DND-41 (cell line): ENCODE data around the gene MMP7.

ENCODE experiments used
- CTCF ChIP-seq: IDR thresholded peaks from 2 replicates; pipeline ENCODE4 v1.5.1; 2012; ENCODE audit warnings: borderline replicate concordance, low read length, moderate library complexity, mild to moderate bottlenecking; ENCODE audit not compliant: poor library complexity, severe bottlenecking; ENCODE audit errors: extremely low read depth
- EZH2 ChIP-seq: IDR thresholded peaks from 3 replicates; pipeline ENCODE4 v1.6.1; 2012; ENCODE audit warnings: borderline replicate concordance, low read depth, mild to moderate bottlenecking, moderate library complexity, low read length, inconsistent platforms; ENCODE audit not compliant: severe bottlenecking

- TF ChIP-seq EZH2 (no peak), CTCF (no peak)
Measured at GRCh38 chr11:102520514-102520913, 10.0 kb downstream of the MMP7 start.
